ENCODE measurements around the gene ODF2L.

- peak; percentile 99 for TF ChIP-seq SIN3A (IDR thresholded peaks at IDR 0.05; ENCODE audit: borderline replicate concordance, insufficient read depth, low read depth, low read length)
- no peak for TF ChIP-seq CTCF (IDR thresholded peaks at IDR 0.05)
- TF ChIP-seq REST (IDR thresholded peaks at IDR 0.05; ENCODE audit: insufficient read depth in 1 of 2, low read depth in 2 of 2, low read length in 1 of 2) = no peak
- TF ChIP-seq POLR2AphosphoS5 (IDR thresholded peaks at IDR 0.05; ENCODE audit: low read depth, low read length) = peak; percentile 92
Measured at GRCh38 chr1:86395751-86396497, at the start of gene ODF2L.
